ENCODE results near the gene CC2D1A.

The CC2D1A gene

GRCh38 chr19:13884726-13885591 lies 21.0 kb upstream of the CC2D1A start:
- Mint-ChIP-seq H3K36me3 (ENCODE audit: low read depth) (no peaks in the 10 kb centered on the region), H3K4me1 (ENCODE audit: low read depth) (peaks cover 43% of the 10 kb centered on the region), H3K9me3 (no peaks in the 10 kb centered on the region), H3K4me3 (no peak overlapping the region), H3K27me3 (no peaks in the 10 kb centered on the region), H3K27ac (no peak overlapping the region)
- no peak for DNase-seq

GRCh38 chr19:13885826-13886365 lies 20.1 kb upstream of the CC2D1A start:
- DNase-seq = no peak
- H3K9me3 Mint-ChIP-seq = no peaks in the 10 kb centered on the region
- H3K4me1 Mint-ChIP-seq (ENCODE audit: low read depth) = peaks cover 35% of the 10 kb centered on the region
- no peak overlapping the region for H3K27ac Mint-ChIP-seq
- no peaks in the 10 kb centered on the region for H3K36me3 Mint-ChIP-seq (ENCODE audit: low read depth)
- H3K27me3 Mint-ChIP-seq = no peaks in the 10 kb centered on the region
- no peak overlapping the region for H3K4me3 Mint-ChIP-seq

- Mint-ChIP-seq H3K4me3 (no peak overlapping the region), H3K9me3 (no peaks in the 10 kb centered on the region), H3K36me3 (ENCODE audit: low read depth) (no peaks in the 10 kb centered on the region), H3K27me3 (no peaks in the 10 kb centered on the region), H3K27ac (no peak overlapping the region), H3K4me1 (ENCODE audit: low read depth) (peaks cover 24% of the 10 kb centered on the region)
- DNase-seq = no peak
These were observed 19.0 kb upstream of the CC2D1A start for GRCh38 chr19:13887018-13887436.

- Mint-ChIP-seq H3K36me3 (ENCODE audit: low read depth) (no peaks in the 10 kb centered on the region), H3K4me3 (no peak overlapping the region), H3K4me1 (ENCODE audit: low read depth) (peaks cover 19% of the 10 kb centered on the region), H3K27ac (no peak overlapping the region), H3K9me3 (no peaks in the 10 kb centered on the region), H3K27me3 (no peaks in the 10 kb centered on the region)
- DNase-seq = no peak
These were observed 18.5 kb upstream of the CC2D1A start for GRCh38 chr19:13887517-13887916.

GRCh38 chr19:13888281-13888680 lies 17.7 kb upstream of the CC2D1A start:
- Mint-ChIP-seq H3K9me3 (no peaks in the 10 kb centered on the region), H3K27ac (no peak overlapping the region)
- no peak for DNase-seq

DNA sequence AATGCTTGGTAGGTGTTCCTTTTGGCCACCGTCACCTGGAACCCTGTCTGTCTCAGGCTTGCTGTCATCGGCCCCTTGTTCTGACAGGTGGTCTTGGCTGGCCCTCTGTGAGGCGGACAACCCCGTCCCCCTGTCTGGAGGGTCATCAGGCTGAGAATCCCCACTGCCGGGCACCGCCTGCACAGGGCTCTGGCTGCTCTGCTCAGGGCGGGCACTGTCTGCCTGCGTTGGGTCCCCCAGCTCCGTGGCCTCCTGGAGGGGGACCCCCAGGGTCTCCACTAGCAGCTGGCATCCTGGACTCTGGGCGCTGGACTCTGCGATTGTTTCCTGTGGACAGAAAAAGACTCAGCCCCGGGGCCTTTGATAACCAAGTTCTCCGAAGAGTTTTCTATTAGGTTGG lies 15.9 kb upstream of the CC2D1A start:
- Mint-ChIP-seq H3K4me1 (ENCODE audit: low read depth) (peaks cover 10% of the 10 kb centered on the region), H3K27me3 (no peaks in the 10 kb centered on the region), H3K9me3 (no peaks in the 10 kb centered on the region), H3K4me3 (no peak overlapping the region), H3K27ac (no peak overlapping the region), H3K36me3 (ENCODE audit: low read depth) (no peaks in the 10 kb centered on the region)
- DNase-seq = no peak

More at GRCh38 chr19:13888281-13888680, 17.7 kb upstream of the CC2D1A start:
- Mint-ChIP-seq H3K27me3 (no peaks in the 10 kb centered on the region), H3K4me3 (no peak overlapping the region), H3K4me1 (ENCODE audit: low read depth) (peaks cover 15% of the 10 kb centered on the region), H3K36me3 (ENCODE audit: low read depth) (no peaks in the 10 kb centered on the region)

- Mint-ChIP-seq H3K27me3 (no peaks in the 10 kb centered on the region), H3K27ac (no peak overlapping the region), H3K4me3 (no peak overlapping the region), H3K9me3 (no peaks in the 10 kb centered on the region), H3K4me1 (ENCODE audit: low read depth) (no peaks in the 10 kb centered on the region), H3K36me3 (ENCODE audit: low read depth) (no peaks in the 10 kb centered on the region)
- DNase-seq = no peak
These were observed 13.1 kb upstream of the CC2D1A start for GRCh38 chr19:13892870-13893269.

DNA sequence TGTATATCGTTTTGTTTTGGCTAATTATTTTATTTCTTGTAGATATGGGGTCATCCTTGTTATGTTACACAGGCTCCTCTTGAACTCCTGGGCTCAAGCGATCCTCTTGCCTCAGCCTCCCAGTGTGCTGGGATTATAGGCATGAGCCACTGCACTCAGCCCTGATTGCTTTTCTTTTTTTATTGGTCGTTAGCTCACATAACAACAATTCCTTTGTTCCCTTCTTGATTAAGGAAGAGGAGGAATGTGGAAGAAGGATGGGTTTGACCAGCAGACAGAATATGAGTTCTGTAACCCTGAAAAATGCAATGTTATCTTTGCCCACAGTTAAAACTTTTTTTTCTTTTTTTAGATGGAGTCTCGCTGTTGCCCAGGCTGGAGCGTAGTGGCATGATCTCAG lies 11.4 kb upstream of the CC2D1A start:
- no peaks in the 10 kb centered on the region for H3K27me3 Mint-ChIP-seq
- no peak overlapping the region for H3K4me3 Mint-ChIP-seq
- no peaks in the 10 kb centered on the region for H3K4me1 Mint-ChIP-seq (ENCODE audit: low read depth)
- no peak for DNase-seq
- no peaks in the 10 kb centered on the region for H3K9me3 Mint-ChIP-seq
- no peak overlapping the region for H3K27ac Mint-ChIP-seq
- no peaks in the 10 kb centered on the region for H3K36me3 Mint-ChIP-seq (ENCODE audit: low read depth)

DNA sequence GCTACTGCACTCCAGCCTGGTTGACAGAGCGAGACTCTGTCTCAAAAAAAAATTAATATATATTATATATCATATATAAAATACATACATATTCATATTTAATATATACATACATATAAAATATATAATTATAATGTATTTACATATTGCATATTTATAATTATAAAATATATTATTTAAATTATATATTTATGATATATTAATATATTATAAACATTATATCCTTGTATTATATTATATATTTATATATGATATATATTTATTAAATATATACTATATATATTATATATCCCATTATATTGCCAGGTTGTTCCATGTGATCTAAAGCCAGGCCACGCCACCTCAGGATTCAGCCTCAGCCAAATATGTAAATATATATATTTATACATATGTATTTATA lies 9.8 kb upstream of the CC2D1A start:
- Mint-ChIP-seq H3K4me3 (no peak overlapping the region), H3K27ac (no peak overlapping the region), H3K4me1 (ENCODE audit: low read depth) (no peaks in the 10 kb centered on the region), H3K27me3 (no peaks in the 10 kb centered on the region), H3K9me3 (no peaks in the 10 kb centered on the region), H3K36me3 (ENCODE audit: low read depth) (no peaks in the 10 kb centered on the region)
- DNase-seq = no peak

- DNase-seq = no peak
- Mint-ChIP-seq H3K4me1 (ENCODE audit: low read depth) (peaks cover 4% of the 10 kb centered on the region), H3K9me3 (no peaks in the 10 kb centered on the region), H3K27me3 (no peaks in the 10 kb centered on the region), H3K36me3 (ENCODE audit: low read depth) (no peaks in the 10 kb centered on the region), H3K27ac (no peak overlapping the region), H3K4me3 (no peak overlapping the region)
These were observed 6.6 kb upstream of the CC2D1A start for GRCh38 chr19:13899393-13899792.

DNA sequence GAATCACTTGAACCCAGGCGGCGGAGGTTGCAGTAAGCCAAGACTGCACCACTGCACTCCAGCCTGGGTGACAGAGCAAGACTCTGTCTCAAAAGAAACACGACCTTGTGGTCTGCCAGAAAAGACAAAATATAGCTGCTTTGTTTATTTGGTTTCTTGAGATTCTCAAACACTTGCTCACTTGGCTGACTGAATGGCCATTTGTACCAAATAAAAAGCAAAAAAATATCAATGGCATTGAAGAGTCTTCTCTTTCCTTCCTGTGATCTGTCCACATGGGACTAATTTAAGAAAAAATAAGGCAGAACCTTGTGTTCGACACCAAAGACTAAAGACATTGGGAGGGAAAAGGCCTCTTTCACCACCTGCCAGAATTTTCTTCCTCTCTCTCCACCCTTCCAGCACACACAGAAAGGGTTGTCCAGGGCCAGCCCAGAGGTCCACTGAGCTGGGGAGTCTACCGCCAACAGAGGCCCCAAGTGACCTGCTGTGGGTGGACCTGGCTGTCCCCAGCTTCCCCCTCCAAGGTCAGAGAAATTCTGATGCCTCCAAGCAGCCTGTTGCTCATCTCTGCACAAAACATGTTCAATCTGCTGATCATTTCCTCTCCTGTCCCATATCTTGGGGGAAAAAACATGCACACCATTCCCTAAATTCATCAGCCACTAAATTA lies 6.0 kb upstream of the CC2D1A start:
- H3K4me3 Mint-ChIP-seq = no peak overlapping the region
- H3K4me1 Mint-ChIP-seq (ENCODE audit: low read depth) = peaks cover 9% of the 10 kb centered on the region
- no peaks in the 10 kb centered on the region for H3K9me3 Mint-ChIP-seq
- no peaks in the 10 kb centered on the region for H3K27me3 Mint-ChIP-seq
- H3K36me3 Mint-ChIP-seq (ENCODE audit: low read depth) = no peaks in the 10 kb centered on the region
- H3K27ac Mint-ChIP-seq = no peak overlapping the region
- DNase-seq = no peak

GRCh38 chr19:13902993-13903555 lies 2.9 kb upstream of the CC2D1A start:
- Mint-ChIP-seq H3K9me3 (peaks cover 3% of the 10 kb centered on the region), H3K27me3 (no peaks in the 10 kb centered on the region), H3K4me3 (no peak overlapping the region), H3K27ac (peak overlapping the region; percentile 22), H3K36me3 (ENCODE audit: low read depth) (peaks cover 3% of the 10 kb centered on the region), H3K4me1 (ENCODE audit: low read depth) (peaks cover 23% of the 10 kb centered on the region)
- DNase-seq = peak; percentile 49

- peaks cover 3% of the 10 kb centered on the region for H3K9me3 Mint-ChIP-seq
- H3K27ac Mint-ChIP-seq = peak overlapping the region; percentile 76
- peak overlapping the region; percentile 84 for H3K4me3 Mint-ChIP-seq
- no peaks in the 10 kb centered on the region for H3K27me3 Mint-ChIP-seq
- H3K4me1 Mint-ChIP-seq (ENCODE audit: low read depth) = peaks cover 23% of the 10 kb centered on the region
- no peak for DNase-seq
- peaks cover 20% of the 10 kb centered on the region for H3K36me3 Mint-ChIP-seq (ENCODE audit: low read depth)
These were observed 512 bp downstream of the CC2D1A start for GRCh38 chr19:13906521-13906904.

DNA sequence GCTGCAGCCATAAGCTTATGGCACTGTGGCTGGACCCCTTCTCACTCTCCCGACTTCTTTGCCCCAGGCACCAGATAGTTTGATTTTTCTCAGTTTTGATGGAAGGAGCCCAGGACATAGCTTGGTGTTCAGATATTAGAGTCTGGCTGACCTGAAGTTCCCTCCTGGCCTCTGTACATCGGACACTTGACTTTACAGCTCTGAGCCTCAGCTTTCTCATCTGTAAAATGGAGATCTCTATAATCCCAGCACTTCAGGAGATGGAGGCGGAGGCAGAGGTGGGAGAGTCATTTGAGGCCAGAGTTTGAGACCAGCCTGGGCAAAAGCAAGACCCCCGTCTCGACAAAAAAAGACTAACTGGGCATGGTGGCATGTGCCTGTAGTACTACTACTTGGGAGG lies 909 bp downstream of the CC2D1A start:
- H3K9me3 Mint-ChIP-seq = peaks cover 3% of the 10 kb centered on the region
- no peaks in the 10 kb centered on the region for H3K27me3 Mint-ChIP-seq
- H3K36me3 Mint-ChIP-seq (ENCODE audit: low read depth) = peaks cover 22% of the 10 kb centered on the region
- H3K27ac Mint-ChIP-seq = peak overlapping the region; percentile 76
- H3K4me3 Mint-ChIP-seq = peak overlapping the region; percentile 84
- DNase-seq = no peak
- peaks cover 23% of the 10 kb centered on the region for H3K4me1 Mint-ChIP-seq (ENCODE audit: low read depth)

- Mint-ChIP-seq H3K4me3 (no peak overlapping the region), H3K27ac (no peak overlapping the region)
These were observed 2.7 kb downstream of the CC2D1A start for GRCh38 chr19:13908674-13909073.

More at GRCh38 chr19:13908674-13909073, 2.7 kb downstream of the CC2D1A start:
- Mint-ChIP-seq H3K4me1 (ENCODE audit: low read depth) (peaks cover 19% of the 10 kb centered on the region), H3K9me3 (peaks cover 3% of the 10 kb centered on the region), H3K27me3 (no peaks in the 10 kb centered on the region), H3K36me3 (ENCODE audit: low read depth) (peaks cover 38% of the 10 kb centered on the region)
- no peak for DNase-seq
